Globus pallidus (tissue), 1 donor: ENCODE data around the gene KRIT1.
"Not testable (repeated sequence)": the region's sequence is repeated elsewhere in the genome, so short reads cannot be mapped to it uniquely, and the experiment has no call there.

Experiments used
- DNase-seq: peaks from one replicate; pipeline ENCODE4 v3.0.0-alpha.2; 2015; ENCODE audit warnings: low spot score

Gene KRIT1

GRCh38 chr7:92246360-92247101, 817 bp upstream of the KRIT1 start:
- DNase-seq = peak; percentile 60

- peak; percentile 29 for DNase-seq
Observed at GRCh38 chr7:92244808-92245486, 767 bp downstream of the KRIT1 start.

- no peak for DNase-seq
Observed at GRCh38 chr7:92242972-92243371, 2.7 kb downstream of the KRIT1 start.

- no peak for DNase-seq
Observed at GRCh38 chr7:92230547-92230946, 15.2 kb downstream of the KRIT1 start.

- DNase-seq = no peak
Observed at GRCh38 chr7:92228742-92229141, 17.0 kb downstream of the KRIT1 start.

GRCh38 chr7:92228100-92228499, 17.6 kb downstream of the KRIT1 start:
- no peak for DNase-seq

DNA sequence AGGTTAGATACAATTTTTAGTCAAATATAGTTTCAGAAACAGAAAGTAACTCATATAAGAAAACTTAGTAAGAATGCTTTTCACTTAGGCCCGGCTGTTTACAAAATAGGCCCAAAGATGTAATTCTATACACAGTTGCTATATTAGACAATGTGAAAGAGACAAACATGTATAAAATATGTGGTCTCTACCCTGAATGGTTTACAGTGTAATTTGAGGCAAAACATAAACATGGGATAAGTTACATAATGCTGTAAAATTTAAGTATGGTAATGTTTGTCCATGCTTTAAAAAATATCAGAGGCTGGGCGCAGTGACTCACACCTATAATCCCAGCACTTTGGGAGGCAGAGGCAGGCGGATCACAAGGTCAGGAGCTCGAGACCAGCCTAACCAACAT, 18.7 kb downstream of the KRIT1 start:
- DNase-seq = no peak

GRCh38 chr7:92221766-92222165, 23.9 kb downstream of the KRIT1 start:
- DNase-seq = no peak

- DNase-seq = no peak
Observed at GRCh38 chr7:92206672-92207071, 39.0 kb downstream of the KRIT1 start.

DNA sequence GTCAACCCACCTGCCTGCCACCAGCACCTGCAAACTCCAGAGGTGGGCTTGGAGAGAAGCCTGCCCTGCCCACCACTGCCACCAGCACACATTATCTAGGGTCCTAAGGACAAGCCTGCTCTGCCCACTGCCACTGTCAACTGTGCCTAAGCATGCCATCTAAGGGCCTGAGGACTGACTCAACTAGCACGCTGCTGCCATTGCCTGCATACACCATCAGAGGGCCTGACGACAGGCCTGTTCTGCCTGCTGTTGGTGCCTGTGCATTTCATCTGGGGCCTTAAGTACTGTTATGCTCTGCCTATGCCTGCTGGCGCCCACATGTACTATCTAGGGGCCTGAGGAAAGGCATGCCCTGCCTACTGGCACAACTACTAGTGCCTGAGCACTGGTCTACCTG, 39.7 kb downstream of the KRIT1 start:
- no peak for DNase-seq

- no peak for DNase-seq
Observed at GRCh38 chr7:92200791-92201190, 44.9 kb downstream of the KRIT1 start.

GRCh38 chr7:92192326-92192725, 53.4 kb downstream of the KRIT1 start:
- DNase-seq = no peak

DNA sequence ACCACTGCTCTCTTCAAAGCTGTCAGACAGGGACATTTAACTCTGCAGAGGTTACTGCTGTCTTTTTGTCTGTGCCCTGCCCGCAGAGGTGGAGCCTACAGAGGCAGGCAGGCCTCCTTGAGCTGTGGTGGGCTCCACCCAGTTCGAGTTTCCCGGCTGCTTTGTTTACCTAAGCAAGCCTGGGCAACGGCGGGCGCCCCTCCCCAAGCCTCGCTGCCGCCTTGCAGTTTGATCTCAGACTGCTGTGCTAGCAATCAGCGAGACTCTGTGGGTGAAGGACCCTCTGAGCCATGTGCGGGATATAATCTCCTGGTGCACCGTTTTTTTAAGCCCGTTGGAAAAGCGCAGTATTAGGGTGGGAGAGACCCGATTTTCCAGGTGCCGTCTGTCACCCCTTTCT, 56.5 kb downstream of the KRIT1 start:
- DNase-seq = not testable (repeated sequence)

DNA sequence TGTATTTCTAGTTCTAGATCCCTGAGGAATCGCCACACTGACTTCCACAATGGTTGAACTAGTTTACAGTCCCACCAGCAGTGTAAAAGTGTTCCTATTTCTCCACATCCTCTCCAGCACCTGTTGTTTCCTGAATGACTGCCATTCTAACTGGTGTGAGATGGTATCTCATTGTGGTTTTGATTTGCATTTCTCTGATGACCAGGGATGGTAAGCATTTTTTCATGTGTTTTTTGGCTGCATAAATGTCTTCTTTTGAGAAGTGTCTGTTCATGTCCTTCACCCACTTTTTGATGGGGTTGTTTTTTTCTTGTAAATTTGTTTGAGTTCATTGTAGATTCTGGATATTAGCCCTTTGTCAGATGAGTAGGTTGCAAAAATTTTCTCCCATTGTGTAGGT, 61.4 kb downstream of the KRIT1 start:
- not testable (repeated sequence) for DNase-seq

DNA sequence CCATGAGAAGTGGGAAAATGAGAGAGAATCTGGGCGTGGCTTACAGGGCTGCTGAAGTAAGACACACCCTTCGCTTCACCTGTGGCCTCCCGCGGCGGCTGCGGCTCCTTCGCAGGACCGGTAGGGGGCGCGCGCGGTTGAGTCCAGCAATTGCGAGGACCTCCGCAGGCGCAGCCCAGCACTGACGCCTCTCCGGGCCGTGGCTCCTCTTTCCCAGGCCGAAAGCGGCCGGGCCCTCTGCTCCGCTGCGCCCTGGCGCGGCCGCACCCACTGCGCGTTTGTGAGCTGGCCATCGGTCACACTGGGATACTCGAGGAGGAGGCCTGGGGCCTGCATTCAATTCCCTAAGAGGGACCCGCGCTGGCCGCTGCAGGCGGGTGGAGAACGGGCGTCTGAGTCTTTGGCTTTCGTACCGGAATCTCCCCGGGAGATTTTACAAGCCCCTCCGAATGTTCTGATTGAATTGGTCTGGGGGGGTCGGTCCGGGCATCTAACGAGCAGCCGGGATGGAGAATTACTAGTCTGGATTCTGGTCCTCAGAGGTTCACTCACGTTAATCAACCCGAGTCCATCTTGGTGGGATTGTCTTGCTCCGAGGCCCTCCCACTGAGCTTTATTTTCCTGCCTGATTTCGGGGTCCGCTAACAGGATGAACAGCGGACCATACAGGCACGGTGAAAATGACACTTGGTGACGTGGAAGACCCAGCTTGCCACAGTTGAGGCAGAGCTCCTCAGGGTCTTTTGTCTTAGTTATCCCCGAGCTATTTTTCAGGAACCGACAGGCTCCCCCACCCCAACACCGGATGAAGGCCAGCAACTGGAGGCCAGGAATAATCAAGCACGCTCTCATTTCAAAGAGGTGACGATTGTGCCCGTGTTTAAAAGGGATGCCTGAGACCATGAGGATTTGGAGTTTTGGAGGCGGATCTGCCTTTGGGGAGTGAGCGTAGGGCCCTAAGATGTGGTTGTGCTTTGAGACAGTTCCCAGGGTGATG, 66.5 kb downstream of the KRIT1 start, which contains the start of gene LRRD1:
TSS of gene LRRD1 (minus strand) at position 215 of the 997 bp plus-strand sequence. CDS start 13,940 bp downstream, outside the sequence.
- peak; percentile 82 for DNase-seq

GRCh38 chr7:92177362-92177761, 68.4 kb downstream of the KRIT1 start:
- no peak for DNase-seq

GRCh38 chr7:92169529-92169928, 76.2 kb downstream of the KRIT1 start:
- not testable (repeated sequence) for DNase-seq

GRCh38 chr7:92161271-92161670, 84.4 kb downstream of the KRIT1 start:
- no peak for DNase-seq

DNA sequence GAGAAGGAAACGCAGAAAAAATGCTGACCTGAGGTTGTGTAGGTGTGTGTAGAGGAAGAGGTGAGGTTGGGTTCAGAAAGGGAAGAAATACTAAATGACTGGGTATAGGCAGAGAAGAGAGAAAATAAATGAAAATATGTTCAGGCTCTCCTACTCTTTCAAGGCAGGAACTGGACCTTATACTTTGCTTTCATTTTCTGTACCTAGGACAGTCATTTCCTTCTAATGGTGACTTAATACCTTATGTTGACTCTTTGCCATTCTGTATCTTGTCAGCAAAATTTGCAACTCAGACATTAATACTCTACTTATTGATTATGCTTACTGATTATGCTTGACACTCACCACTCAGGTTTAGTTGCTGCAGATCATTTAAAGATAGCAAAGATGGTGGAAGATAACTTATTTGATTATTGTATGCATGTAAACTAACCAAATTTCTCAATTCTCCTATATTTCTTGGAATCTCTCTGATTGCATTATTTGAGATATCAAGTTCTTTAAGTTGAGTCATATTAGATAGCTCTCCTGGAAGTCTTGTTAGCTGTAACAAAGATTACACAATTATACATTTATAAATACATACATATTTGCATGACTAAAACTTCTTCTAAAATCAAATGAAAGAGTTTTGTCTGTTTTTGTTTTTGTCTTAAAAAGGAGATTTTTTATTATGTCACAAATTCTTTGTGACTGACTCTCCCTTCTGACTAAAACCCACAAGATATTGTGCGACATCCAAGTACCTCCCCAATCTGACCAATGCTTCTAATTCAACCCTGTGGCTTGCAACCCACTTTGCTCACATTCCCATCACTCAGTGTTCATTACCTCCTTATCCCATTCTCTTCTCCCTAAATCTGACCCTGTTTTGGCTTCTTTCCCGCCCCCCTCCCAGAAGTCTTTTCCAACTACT, 86.8 kb downstream of the KRIT1 start:
- DNase-seq = no peak

DNA sequence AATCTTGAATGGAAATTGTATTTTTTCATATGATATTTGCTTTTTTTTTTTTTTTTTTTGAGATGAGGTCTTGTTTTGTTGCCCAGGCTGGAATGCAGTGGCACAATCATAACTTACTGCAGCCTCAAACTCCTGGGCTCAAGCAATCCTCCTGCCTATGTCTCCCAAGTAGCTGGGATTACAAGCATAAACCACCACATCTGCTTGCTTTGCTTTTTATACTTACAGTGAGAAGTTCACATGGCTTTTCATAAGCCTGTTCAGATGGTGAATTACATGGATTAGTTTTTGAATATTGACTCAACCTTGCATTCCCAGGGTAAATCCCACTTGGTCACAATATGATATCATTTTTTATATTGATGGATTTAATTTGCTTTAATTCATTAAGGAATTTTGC, 88.7 kb downstream of the KRIT1 start:
- no peak for DNase-seq

GRCh38 chr7:92155108-92155739, 90.5 kb downstream of the KRIT1 start:
- DNase-seq = no peak
